HG02763 (cell line): Measurements from ENCODE around the gene CAMTA1.

Source experiments
- ATAC-seq: cut with Tn5 transposase; IDR thresholded peaks from one replicate; pipeline ENCODE4 v1.9.1; 2021; ENCODE audit warnings: mild to moderate bottlenecking, moderate library complexity; ENCODE audit not compliant: unreplicated experiment

The CAMTA1 gene

DNA sequence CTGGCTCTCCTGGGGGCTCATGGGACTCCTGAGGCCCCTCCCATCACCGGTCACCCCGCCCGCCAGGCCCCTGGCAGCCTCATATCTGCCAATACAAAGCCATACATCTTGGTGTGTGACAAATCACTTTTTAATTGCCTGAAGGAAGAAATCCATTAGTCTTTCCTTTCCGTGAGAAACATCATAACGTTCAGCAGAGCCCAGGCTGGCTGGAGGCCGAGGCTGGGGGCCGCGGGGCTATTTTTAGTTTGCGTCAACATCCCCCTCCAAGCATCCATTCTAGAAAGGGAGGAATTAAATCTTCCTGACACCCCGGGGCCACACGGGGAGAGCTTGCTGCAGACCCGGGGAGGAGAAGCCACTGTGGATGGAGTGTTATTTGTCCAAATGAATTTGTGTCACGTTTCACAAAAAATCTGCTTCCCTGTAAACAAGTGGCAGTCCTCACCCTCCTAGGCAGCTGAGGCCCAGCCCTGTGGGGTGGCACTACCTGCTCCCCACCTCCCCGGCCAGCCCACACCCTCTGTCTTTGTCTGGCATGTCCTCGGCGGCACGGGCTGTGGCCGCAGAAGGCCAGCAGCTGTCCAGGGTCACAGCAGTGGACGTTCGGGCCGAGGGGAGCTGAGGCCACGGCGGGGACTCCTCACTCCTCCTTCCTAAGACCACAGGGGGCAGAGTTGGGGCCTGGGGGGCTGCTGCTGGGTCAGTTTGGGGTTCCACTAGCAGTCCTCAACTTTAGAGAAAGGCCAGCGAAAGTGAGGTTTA, 749.0 kb downstream of the CAMTA1 start:
- ATAC-seq = no peak

DNA sequence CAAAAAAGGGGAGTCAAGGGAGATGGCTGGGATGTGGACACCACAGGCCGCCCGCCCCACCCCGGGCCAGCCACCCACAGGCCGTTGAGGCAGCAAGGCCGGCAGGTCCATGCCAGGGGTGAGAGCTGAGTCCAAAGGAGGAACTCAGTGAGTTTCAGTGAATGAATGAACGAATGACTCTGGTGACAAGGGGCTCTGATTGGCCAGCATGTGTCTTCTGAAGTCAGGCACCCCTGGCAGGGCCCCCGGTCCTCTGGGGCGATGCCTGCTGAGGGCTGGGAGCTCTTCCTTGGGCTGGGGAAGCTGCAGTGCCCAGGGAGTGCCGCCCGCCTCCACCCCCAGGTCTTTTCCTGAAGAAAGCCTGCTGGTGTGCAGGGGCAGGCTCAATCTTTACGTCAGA, 749.8 kb downstream of the CAMTA1 start:
- ATAC-seq = no peak

DNA sequence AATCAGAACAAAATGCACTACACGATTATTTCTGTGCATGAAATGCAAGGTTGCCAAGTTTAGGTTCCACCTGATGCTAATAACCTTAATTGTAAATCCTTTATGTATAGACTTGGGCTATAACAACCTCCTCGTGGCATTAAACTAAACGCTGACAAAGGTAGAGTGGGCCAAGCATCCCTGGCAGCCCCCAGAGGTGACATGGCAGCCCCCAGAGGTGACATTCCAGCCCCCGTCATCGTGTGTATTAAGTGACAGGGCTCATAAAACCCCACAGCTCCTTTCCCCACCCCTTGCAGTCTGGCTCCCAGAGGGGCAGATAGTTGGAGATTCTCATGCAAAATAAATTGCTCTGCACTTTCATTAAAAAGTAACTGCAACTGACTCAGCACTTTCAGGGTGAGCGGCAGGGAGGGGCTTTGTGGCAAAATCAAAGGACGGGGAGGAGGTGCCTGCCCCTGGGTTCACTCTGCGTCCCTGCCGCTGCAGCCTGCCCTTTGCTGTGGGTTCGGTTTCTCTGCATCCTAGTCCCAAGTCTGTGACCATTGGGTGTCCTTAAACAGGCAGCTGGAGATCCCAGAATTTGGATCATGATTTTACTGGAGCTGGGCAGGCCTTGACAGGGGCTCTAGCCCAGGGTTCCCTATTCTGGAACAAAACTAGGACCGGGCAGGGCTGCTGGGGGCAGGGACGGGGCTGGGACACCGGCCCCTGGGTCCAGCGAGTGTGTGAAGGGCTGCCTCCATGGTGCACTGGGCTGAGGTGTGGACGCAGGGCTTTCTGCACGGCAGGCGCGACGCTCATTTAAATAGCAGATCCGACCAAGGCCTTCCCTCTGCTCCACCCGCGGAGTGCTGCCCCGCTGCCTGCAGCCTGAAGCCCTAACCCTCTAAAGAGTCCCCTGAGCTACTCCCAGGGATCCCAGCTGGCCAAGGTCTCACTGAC, 751.0 kb downstream of the CAMTA1 start:
- ATAC-seq = no peak

DNA sequence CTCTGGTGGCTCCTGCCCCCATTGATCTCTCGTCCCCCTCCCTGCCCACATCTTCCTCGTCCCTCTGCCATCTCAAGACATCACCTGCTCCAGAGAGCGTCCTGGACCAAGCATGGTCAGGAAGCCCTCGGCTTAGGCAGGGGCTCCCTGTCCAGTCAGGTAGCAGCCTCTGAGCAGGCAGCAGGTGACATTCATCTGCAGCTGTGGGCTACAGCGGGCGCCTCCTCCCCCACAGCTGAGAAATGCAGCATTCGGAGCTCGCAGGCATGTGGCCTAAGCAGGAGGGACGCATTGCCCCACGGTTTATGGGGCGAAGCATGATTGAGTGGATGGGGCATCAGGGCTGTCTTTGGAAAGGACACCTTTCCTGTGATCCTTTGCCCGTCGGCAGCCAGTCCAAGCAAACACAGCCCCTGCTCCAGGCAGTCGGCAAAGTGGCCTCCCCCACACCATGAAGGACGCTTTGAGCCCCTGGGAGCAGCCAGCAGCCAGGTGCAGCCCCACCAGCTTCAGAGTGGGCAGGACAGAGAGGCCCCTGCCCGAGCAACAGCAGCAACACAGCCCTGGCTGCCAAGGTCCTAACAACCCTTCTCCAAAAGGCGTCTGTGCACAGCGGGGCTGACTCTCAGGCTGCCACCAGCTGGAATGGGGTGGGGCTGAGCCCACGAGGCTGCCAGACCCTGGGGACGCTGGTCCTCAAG, 751.8 kb downstream of the CAMTA1 start:
- no peak for ATAC-seq

DNA sequence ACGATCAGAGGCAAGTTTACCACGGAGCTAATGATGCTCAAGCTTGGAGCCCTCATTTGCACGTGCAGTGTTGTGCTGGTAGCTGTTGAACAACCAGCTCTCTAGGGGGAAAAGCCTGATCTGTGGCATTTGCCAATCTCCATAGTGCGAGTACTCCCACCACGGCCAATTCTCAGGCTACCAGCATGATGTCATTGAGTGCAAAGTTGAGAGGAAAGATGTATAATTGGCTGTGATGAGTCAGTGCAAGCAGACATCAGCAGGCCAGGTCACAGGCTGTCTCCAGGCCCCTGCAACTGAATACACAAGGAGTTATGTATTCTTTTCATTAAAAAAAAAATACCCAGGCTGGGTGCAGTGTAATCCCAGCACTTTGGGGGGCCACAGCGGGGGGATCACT, 752.8 kb downstream of the CAMTA1 start:
- ATAC-seq = no peak

DNA sequence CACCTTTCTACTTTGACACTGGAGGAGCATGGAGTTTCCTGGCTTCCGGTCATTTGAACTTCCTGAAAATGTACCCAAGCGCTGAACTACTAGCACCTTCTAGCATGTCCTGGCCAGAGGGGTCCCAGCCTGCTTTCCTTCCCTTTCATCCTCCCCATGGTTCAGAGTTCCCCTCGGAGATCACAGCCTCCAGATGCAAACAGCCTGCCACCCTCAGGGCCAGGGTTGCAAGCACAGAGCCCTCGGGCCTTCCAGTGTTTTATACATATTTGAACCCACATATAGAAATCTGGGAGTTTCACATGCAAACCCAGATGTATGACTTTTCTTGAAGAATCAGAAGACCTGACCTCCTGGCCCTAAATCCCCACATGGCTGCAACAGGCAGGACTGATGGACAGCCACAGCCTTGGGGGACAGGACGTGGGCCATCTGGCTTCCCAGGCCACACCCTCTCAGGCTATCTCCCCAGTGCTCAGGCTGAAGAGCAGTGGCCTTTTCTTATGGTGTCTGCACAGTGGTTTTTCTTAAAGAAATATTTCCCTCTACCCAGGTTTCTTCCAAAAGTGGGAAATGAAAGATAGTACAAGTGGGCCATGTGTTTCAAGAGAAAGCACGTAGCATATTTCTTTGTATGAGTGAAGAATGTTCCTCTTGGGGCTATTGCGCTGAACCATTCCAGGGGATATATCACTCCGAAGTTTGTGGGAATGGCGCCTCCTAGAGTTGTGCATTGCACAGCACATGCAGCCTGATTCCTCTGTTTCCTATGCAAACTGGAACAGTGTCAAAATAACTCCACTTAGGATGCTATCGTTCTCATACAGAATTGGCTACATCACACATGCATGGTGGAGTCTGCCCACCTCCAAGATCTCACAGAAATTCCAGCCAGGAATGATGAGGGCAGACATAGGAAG, 753.9 kb downstream of the CAMTA1 start:
- ATAC-seq = no peak

DNA sequence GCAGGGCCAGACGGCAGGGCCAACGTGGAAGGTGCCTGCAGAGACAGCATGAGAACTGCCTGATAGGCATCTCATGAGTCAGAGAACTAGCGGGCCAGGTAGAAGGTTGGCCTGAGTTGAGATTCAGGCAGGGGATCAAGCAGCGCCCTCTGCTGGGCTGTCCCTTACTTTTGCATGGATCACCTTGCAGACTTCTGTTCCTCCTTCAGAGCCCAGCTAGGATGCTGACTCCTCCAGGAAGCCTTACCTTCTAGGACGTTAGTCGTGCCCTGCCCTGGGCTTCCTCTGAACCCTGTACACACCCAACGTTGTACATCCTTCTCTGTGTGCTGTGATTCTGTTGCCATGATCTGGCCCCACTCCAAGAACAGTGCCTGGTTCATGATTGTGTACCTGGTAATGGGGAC, 754.5 kb downstream of the CAMTA1 start:
- no peak for ATAC-seq

DNA sequence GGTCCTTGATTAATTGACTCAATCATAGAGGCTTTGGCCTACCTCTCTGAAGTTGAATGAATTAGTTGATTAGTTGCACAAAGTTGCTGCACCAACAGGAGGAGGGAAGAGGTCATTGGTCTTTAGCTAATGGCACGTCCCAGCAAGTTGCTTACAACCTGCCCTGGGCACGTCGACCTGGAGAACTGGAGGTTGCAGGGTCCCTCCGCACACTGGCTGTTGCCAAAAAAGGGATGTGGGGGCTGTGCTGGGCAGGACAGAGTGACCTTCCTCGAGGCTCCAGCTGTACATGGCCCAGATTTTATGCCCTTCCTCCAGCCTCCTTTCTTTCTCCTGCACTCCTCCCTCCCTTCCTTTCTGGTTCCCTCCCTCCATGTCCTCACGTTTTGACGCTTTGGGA, 755.6 kb downstream of the CAMTA1 start:
- ATAC-seq = no peak

DNA sequence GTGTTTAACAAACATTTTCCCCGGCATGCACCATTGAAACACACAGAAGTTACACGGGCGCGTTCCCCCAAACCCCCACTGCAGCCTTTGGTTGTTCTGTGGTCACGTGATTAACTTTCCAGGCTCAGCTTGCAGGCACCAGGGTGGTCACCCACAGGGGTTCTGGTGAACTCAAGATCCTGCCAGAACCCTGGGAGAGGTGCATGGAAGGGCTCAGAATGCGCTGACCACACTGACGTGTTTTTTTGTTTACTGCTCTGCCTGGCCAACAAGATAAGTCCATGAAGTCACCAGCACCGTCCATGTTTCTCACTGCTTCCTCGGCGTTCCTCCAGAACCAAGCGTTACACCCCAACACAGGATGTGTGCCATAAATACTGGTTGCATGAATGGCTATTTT, 756.4 kb downstream of the CAMTA1 start:
- ATAC-seq = no peak

DNA sequence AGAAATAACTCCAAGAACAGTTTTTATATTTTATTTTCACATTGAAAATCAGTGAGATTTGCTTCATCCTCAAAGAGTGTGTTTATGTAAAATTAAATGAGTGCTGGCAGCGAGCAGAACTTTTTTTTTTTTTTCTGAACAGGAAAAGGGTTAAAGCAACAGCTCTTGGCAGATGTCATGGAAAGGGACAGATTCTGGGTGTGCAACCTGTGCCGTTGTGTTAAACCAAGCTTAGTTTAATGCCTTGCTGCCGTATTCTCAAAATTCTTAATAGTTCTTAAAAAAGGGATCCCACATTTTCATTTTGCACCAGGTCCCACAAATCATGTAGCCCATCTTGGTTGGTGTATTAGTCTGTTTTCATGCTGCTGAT, 758.5 kb downstream of the CAMTA1 start:
- ATAC-seq = no peak

DNA sequence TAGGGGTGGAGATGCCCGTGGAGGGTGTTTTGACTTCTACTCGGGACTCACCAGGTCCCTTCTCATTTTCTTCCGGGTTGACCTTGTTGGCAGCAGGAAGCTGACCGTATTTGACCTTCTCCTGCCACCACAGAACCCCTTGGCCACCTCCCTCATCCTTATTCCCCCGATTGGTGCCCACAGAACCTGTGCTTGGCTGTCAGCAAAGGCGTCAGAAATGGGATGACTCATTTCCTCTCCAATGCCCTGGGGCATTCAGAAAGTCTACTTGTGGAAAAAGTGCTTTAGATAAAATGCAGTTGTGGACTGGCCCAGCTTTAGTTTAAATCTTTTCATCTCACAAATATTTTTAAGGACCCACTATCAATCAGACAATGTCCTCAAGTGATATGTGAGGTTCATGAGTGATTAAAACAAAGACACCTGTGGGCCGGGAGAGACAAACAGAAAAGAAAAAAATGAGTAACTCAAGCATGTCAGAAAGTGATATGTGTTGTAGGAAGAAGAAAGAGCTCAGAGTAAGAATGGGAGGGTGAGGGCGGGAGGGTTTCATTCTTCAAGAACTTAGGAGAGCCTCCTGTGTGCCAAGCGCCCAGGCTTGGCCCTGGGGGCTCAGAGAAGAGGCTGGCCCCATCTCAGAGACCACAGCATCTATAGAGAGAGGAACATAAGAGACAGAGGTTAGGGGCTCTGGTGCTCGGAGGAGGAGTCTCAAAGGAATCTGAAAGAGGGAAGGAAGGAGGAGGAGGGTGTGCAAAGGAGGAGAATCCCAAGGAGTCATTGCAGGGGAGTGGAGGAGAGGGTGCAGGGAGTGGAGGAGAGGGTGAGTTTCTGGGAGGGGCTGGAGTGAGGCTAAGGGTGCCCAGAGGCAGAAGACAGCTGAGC, 764.3 kb downstream of the CAMTA1 start:
- ATAC-seq = no peak

DNA sequence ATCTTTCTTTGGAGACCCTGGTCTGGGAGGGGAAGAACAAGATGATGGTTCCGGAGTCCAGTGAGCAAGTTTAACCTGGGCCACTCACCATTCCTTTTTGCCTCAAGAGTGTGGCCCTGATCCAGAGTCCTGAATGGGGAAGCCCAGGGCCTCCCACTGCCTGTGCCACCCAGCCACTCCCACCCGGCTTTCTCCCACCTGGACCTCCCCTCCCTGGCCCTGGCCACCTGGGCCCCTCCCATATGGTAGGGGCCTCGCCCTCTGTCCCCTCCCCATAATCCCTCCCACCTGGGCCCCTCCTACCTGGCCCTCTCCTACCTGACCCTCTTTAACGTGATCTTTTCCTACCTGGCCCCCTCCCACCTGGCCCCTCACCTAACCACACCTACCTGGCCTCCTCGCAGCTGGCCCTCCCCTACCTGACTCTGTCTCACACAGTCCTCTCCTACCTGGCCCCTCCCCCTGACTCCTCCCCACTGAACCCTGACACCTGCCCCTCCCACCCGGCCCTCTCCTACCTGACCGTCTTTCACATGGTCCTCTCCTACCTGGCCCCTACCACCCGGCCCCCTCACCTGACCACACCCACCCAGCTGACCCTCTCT, 765.1 kb downstream of the CAMTA1 start:
- ATAC-seq = no peak

DNA sequence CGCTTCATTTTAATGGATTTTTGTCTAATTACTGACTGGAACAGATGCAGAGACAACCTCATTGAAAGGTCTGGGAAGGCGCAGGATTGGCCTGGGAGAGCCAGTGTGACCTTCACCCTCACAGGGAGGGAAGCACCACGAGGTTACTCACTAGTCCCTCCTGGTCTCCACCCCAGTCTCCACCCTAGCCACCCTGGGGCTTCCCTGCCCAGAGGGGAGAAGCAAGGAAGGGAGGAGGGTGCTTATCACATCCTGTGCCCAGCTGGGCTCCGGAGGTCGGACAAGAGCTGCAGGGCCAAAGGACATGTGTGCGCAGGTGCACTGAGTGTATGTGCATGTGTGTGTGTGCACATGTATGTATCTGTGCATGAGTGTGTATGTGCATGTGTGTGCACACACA, 765.7 kb downstream of the CAMTA1 start:
- ATAC-seq = no peak

DNA sequence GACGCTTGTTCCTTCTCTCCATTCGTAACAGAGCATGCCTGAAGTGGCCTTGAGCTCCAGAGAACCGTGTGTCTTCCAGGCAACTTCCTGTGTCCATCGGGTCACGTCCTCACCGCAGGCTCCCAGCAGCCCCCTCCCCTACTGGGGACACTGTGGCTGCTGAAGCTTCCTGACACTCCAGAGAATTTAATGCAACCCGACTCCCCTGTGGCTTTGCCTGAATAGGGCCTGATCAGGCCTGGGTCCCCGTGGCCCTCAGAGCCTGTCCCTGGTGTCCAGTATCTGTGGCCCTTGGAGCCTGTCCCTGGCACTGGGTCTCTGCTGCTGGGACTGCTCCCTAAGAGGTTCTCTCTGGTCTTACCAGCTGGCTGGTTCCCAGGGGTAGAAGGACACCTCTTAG, 766.2 kb downstream of the CAMTA1 start:
- ATAC-seq = no peak

DNA sequence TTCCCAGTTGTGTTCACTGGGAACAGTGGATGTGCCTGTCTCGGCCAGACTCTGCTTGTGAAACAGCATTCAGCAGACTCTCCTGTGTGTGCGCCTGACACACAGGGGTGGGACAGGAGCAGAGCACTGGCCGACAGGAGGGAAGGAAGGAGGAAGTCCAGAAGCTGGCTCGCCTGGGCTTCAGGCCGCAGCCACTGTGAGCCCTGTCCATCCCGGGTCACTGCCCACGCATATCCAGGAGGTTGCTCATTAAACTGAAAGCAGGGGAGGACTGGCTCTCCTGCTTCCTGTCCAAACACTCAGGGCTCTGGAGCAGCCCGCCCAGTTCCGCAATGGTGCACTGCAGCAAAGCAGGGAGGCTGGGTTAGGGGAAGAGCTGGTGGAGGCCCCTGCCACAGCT, 767.1 kb downstream of the CAMTA1 start:
- no peak for ATAC-seq

DNA sequence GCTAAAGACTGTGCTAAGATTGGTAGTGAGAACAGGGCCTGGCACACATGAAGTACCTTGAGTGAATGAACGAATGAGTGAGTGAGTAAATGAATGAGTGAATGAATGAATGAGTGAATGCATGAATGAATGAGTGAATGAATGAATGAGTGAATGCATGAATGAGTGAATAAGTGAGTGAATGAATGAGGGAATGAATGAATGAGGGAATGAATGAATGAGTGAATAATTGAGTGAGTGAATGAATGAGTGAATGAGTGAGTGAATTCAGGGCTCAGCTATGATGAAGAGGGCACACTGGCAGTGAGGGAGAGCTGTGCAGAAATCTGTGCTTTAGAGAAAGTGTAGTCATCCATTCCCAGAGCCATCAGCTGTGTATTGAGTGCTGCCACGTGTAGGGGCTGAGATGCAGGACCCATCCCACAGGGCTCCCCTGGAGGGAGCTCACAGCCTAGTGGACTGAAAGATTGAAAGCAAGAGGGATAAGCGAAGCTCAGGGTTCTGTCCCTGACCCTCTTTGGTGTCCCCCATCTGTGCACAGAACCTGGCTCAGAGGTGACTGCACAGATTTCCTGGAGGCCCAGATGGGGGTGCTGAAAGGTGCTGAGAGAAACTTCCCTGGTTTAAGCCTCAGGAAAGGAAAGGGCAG, 767.9 kb downstream of the CAMTA1 start:
- ATAC-seq = no peak

DNA sequence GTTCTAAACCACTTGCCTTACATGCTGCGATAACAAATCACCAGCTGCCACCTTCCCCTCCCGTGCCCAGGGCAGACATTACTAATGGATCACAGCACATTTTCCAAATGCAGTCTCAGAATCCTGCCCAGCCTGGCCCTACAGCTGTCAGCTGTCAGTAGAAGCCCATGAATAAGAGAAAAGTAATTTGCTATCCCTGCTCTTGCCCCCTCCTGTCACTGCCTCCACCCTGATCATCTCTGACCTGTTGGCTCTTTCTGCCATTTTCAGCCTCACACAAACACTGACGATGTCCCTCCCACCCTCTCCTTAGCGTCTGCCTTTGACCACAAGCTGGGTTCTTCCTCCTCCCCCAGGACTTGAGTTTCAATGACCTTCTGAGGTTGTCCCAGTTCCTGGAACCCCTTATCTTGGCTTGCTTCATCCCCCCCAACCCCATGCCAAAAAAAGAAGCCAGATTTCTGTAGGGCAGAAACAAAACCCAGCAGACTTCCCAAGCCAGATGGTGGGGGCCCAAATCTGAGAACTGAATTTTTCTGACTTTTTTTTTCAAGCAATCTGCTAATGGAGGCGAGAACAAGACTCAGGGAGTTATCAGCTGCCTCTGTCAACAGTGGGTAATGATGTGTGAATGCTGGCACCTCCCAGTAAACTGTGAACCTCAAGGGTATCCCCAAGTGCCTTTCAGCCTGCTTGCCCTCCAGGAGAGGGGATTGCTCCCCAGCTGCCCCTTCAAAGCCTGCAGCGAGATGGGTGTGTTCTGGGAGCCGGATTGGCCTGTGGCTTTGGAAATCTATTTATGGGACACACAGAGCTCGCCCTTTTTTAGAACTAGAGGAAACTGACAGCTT, 769.4 kb downstream of the CAMTA1 start:
- ATAC-seq = no peak
